Eye (tissue), 1 donor: ENCODE data around the gene GDPD3.
"Not testable (repeated sequence)": the region's sequence is repeated elsewhere in the genome, so short reads cannot be mapped to it uniquely, and the experiment has no call there.

Experiments used
- DNase-seq: peaks from one replicate; pipeline ENCODE4 v3.0.0-alpha.2; 2015

Gene GDPD3

DNA sequence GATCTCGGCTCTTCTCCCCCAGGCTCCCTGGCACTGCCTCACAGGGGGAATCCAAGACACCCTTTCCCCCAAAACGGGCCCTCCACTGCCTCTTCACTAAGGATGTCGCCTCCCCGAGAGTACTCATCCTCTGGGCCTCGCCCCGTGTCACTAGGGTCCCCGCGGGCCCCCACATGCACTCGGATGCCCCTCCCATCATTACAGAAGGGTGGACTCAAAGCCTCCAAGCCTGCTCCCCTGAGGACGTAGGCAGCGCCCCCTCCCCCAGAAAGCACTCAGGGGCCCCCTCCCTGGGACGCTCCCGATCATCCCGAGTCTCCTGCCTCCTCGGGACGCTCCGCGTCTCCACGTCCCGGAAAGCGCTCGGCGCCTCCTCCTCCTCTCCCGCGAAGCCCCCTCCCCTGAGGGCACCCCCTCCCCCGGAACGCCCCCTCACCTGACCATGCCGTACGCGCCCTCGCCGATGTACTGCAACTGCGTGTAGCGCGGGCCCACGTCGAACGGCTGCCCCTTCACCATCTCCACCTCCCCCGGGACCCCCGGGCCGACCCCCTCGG, 9.3 kb upstream of the GDPD3 start:
- no peak for DNase-seq

DNA sequence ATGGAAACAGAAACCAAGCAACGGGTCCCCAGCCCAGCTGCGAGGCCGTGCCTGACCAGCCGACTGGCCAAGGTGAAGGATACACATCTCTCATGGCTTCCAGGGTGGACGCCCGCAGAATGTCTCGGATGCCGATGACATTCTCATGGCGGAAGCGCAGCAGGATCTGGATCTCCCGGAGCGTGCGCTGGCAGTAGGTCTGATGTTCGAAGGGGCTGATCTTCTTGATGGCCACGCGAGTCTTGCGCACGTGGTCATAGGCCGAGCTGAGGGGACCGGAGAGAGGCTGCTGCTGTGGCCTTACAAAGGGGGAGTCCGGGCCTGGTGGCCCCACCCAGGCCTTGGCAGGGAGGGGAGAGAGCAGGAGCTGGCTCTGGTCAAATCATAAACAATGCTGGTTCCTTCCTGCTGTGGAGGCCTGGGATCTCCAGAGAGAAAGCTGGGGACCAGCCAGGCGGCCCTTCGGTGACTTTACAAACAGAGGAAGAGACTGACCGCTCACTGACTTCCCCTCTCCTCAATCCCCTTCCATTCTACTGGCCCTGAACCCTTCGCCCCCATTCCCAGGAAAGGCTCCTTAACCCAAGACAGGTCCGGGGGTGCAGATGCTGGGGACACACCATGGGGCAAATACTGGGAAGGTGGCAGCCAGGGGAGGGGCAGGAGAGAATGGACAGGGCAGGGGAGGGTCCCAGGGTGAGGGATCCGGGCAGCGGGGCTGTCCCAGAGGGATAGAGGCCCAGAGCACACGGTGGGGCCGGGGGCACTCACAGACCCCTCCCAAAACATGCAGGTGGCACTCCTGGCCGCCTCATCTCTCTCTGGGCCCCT, 8.6 kb upstream of the GDPD3 start:
- DNase-seq: no peak

DNA sequence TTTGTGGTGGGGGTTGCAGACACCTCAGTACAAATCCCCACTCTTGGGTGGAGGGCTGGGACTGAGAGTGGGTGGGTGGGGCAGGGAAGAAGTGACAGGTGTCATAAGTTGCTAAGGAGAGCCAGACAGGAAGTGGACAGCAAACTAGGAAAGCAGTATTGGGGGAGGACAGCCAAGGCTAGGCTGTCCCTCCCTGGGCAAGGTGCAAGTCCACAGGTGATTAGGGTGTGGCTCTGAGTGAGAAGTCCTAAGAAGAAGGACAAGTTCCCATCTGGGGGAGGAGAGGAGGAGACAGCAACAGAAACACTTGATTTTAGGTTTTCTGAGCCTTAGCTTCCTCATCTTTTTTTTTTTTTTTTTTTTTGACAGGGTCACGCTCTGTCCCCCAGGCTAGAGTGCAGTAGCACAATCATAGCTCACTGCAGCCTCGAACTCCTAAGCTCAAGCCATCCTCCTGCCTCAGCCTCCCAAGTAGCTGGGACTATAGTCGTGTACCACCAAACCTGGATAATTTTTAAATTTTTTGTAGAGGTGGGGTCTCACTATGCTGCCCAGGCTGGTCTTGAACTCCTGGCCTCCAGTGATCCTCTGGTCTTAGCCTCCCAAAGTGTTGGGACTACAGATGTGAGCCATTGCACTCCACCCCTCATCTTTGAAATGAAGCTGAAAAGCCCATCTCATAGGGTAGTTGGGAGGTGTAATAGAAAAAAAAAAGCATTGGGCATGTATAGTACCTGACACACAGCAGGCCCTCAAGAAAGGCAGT, 7.2 kb upstream of the GDPD3 start:
- no peak for DNase-seq

DNA sequence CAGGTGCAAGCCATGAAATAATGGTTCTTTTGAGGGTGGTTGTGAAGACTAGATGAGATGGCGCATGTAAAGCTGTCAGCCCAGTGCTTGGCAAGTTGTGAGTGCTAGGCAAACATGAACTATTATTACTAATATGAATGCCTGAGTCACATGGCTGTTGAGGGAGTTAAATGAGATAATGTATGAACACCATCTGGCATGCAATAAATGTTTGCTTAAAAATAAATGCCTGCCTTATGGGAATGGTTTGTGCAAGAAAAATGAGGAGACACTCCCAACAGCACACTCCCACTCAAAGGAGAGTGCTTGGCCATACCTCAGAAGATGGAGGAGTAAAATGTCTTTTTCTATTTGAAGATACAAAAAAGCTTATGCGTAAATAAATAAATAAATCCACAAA, 6.1 kb upstream of the GDPD3 start:
- DNase-seq: no peak

DNA sequence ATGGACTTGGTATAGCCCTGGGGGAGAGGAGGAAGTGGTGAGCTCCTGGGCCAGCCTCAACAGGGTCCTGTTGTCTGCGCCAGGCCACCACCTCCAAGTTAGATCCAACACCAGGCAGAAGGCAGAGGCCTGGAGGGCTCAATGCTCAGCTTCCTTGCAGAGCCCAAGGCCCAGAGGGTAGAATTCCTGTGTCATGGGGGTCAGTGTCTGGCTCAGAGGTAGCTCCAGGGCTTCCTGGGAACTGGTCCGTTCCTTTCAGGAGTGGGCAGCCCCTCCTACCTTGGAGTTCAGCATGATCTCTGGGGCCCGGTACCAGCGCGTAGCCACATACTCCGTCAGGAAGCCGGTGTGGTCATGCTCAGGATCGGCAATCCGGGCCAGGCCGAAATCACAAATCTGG, 4.4 kb upstream of the GDPD3 start:
- no peak for DNase-seq

DNA sequence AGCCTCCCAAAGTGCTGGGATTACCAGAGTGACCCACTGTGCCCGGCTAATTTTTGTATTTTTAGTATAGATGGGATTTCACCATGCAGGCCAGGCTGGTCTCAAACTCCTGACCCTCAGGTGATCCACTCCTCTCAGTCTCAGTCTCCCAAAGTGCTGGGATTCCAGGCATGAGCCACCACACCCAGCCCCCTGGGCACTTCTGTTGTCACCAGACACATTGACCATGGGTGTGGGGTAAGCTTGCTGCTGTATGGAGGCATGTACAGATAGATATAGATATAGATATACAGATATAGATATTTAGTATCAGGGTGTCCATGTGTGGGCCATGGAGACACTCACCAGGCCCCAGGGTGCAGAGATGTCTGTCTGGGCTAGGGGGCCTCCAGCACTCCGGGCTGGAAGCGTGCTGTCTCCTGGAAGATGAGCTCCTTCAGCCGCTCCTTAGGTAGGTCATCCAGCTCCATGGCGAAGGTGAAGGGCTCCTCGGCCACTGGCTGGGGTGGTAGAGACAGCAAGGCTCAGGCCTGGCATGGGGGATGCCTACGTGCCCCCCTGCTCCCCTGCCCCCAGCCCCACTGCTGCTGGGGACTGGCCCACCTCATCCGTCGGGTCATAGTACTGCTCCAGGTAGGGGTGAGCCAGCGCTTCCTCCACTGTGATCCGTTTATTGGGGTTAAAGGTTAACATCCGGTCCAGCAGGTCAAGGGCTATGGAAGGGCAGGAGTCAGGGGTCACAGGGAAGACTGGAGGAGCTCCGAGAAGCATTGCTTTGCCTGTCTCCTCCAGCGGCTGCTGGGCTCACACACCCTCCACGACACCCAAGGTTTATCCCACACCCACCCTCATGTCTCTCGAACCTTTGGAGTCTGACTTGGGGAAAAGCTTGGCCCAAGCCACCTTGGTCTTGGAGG, 3.2 kb upstream of the GDPD3 start:
- DNase-seq: no peak

DNA sequence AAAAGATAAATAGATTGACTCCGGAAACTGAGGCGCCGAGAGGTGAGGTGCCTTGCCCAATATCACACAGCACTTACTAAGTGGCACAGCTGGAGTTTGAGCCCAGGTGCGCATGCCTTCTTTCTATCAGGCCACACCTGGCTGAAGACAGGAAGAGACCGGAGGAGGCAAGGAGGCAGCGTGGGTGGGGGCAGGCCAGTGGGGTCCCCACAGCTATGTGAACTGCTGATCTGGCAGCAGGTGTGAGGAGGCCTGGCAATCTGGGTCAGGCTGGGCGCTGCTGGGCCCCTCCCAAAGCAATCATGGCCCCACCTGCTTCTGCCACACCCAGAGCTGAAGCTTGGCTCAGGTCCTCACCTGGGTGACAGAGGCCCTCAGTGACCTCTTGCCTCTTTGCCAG, 1.9 kb upstream of the GDPD3 start:
- DNase-seq: no peak

DNA sequence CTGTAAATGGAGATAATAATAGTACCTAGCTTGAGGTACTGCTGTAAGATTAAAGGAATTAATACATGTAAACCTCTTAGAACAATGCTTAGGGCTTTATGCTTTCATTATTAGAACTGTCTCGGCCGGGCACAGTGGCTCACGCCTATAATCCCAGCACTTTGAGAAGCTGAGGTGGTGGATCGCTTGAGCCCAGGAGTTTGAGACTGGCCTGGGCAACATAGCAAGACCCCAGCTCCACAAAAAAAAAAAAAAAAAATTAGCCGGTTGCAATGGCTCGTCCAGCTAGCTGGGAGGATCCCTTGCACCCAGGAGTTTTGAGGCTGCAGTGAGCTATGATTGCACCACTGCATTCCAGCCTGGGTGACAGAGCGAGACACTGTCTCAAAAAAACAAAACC, 1.5 kb upstream of the GDPD3 start:
- not testable (repeated sequence) for DNase-seq

DNA sequence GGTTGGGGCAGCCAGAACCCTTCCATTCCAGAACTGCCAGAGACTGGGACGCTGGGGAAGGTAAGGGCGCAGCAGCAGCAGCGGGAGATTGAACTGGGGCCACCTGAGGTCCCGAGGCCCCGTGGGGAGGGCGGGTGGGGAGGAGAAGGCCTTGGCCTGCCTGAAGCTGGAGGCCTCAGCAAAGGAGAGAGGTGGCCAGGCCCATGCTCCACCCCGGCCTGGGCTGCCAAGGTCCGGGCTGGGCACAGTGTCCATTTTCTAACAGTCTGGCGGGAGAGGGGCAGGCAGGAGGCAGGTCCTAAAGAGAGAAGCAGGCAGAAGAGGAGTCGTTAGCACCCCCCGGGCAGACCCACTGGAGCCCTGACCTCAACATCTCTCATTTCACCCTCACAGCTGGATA, 1.1 kb upstream of the GDPD3 start:
- no peak for DNase-seq

DNA sequence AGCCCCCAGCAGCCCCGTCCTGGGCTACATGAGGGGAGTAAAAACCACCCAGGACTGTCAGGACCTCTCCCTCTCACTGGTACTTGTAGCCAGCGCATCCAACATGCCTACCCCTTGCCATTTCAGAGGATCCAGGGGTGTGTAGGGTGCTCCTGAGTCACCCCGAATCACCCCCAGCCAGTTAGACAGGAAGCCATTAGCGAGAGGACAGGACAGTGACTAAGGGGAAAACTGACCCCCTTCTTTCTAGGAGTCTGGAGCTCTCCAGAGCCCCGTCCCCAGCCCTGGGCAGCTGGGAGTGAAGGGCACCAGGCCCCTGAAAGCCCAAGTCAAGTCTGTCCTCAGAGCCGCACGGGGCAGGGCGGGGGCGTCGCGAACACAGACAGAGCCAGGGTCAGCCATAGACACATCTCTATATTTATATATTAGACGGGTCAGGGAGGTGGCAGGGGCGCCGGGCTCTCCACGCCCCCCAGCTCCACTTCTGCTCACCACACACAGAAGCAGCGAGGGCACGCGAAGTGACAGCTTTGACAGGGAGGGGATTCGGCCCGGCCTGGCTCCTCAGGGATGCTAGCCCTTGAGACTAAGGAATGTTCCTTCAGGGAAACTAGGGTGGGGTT, 485 bp upstream of the GDPD3 start:
- no peak for DNase-seq

DNA sequence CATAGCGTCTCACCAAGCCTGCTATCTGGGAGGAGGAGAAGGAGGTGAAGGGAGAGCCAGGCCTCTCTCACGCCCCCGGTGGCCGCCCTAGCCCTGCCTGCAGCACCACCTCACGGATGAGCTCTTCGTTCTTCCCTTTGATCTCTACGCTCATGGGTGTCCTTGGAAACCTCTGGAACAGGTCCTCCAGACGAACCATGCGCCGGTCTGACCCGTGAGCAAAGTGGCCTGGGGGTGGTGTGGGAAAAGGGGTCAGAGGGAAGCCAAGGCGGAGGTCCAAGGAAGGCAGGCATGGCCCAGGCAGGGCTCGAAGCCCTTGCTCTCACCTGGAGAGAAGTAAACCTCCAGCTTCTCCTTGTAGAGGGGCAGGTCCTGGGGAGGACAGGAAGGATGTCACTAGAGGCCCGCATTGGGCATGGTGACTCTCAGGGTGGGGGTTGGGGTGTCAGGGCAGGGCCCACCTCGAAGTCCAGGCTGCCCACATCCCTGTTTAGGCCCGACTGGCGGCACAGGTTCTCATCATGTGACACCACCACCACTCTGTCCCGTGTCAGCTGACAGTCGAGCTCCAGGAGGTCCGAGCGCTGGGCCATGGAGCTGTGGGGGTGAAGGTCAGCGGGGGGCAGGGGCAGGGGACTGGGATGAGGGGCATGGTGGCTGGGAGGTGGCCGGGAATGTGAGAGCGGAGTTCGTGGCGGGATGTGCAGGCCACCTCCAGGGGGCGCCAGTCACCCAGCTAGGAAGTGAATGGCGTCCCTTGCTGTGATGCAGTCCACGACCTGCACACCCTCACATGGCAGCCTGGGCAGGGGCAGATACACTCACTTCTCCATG, 923 bp downstream of the GDPD3 start:
- no peak for DNase-seq

DNA sequence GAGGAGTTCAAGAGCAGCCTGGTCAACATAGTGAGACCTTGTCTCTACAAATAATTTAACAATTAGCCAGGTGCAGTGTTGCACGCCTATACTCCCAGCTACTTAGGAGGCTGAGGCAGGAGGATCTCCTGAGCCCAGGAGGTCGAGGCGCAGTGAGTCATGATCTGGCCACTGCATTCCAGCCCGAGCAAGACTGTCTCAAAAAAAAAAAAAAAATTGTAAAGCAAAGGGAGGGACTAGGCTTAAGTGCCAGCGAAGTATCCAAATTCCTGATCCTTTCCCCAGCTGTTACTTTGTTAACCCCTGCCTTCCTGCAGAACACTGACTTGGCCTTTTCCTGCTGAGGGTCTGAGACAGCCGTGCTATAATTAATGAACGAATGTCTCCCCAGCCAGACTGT, 2.7 kb downstream of the GDPD3 start:
- no peak for DNase-seq

DNA sequence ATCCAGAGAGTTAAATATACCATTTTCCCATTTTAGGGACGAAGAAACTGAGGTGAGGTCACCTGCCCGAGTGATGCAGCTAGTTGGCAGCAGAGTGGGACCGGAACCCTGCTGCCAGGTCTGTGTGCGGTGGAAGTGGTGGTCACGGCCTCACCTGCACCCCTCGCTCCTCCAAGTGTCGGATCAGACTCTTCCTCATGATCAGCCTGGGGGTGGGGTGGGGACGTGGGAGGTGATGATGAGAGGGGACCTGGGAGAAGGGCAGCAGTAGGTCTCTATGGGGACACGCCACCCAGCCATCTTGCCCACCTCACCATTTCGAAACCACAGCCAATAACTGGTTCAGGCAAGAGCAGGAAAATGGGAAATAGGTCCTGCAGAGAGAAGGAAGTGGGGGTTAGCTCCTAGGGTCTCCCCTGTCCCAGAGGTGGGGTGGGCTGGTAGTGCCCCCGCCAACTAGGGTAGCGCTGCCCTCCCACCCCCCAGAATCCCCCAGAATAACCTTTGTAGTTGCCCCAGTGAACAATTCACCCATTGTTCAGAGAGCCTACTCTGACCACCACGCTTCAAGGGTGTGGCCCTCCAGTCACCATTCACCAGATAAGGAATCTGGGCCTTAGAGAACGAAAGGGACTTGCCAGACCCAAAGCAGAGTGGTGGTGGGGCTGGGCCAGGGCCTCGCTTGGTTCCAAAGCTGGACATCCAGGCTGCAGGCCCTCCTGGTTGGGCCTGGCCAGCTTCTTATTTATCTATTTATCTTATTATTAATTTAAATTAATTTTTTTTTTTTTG, 5.1 kb downstream of the GDPD3 start:
- no peak for DNase-seq

DNA sequence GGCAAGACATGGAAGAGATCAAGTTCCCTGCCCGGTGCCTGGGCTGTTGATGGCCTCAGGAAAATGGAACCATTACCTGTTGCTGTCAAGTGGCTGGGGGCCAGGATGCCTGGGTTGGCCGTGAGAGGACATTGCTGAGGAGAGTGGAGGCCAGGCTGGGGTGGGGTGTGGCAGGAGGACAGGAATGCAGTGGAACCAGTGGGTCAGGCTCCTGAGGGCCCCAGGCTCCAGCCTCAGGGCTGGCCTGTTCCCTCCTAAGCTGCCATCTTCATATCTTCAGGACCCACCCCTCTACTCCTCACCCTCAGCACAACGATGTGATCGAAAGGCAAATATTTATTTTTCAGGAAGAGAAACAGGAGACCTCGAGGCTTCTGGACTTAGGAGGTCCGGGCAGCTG, 8.8 kb downstream of the GDPD3 start:
- DNase-seq: no peak

DNA sequence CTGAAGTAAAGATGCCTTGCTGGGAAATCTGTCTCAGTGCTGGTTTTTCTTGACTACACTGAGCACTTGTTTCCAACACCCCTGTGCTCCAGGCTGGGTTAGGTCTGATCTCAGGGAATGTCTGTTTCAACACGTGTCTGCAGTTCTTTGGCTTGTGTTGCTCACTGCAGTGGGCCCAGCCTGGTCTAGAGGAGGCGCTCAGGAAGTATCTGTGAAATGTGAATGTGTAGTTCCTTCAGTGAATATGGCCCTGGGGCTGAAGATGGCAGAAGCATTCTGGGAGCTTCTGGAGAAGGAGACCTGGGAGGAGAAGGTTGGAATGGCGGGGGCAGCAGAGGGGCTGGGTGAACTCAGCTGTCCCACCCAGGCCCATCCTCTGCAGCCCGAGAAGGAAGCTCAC, 9.2 kb downstream of the GDPD3 start:
- DNase-seq: no peak

DNA sequence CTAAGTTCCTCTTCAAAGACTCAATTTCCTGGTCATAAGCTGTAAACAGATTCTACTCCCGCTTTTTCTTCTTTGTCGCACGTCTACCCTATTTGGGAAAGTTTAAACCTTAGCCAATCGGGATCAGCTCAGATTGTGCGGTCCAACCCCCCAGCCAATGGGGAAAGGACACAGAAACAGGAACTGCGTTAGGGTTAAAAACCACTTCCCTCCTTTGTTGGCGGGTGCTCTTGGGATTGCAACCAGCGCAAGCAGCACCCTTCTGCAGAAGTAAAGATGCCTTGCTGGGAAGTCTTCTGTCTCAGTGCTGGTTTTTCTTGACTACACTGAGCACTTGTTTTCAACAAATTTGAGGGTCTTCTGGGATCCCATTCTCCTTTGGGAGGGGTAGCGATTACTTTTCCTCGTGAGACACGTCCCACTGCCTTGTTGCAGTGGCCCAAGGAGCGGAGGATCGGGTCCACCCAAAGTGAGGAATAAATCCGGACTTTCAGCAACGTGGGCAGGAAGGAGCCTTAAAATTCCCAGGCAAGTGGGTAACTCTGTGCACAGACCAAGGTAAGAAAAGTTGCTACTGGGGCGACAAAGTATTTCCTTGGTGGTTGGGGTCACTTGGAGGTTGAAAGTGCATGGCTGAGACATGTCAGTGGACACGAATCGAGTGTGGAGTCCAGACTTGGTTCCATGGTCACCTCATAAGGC, 16.3 kb downstream of the GDPD3 start:
- DNase-seq: no peak

DNA sequence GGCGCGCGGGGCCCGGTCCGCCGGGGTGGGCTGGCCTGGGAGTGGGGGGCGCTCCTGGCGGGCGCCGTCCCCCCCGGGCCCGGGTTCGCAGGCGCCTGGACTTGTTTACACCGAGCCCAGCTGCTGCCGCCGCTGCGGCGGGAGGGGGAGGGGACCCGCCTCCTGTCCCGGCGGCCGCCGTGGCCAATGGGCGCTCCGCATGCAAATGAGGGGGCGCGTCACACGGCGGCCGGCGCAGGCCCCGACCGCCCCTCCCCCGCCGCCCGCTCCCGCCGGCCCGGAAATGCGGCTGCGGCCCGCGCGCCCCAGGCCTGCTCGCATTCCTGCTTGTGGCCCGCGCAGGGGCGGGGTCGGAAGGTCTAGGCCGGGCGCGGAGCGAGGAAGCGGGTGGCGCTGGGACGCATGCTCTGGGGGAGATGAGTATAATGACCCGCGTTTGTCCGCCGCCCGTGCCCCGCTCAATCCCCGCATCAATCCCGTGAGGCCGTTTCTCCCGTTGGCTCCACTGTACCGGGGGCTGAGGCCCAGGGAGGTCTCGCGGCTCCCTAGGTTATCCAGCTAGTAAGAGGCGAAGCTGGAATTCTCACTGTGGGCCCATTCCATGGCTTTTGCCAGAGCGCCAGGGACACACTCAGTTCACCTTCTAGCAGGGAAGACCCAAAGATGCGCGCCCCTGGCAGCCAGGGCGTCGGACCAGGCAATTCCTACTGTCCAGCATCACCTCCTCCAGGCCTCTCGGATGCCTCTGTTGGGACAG, 17.1 kb downstream of the GDPD3 start, which contains the start of gene YPEL3:
Gene YPEL3 (minus strand): TSS at position 109 of the 757 bp plus-strand sequence. CDS start 731 bp downstream, outside the sequence.
- peak; percentile 94 for DNase-seq

DNA sequence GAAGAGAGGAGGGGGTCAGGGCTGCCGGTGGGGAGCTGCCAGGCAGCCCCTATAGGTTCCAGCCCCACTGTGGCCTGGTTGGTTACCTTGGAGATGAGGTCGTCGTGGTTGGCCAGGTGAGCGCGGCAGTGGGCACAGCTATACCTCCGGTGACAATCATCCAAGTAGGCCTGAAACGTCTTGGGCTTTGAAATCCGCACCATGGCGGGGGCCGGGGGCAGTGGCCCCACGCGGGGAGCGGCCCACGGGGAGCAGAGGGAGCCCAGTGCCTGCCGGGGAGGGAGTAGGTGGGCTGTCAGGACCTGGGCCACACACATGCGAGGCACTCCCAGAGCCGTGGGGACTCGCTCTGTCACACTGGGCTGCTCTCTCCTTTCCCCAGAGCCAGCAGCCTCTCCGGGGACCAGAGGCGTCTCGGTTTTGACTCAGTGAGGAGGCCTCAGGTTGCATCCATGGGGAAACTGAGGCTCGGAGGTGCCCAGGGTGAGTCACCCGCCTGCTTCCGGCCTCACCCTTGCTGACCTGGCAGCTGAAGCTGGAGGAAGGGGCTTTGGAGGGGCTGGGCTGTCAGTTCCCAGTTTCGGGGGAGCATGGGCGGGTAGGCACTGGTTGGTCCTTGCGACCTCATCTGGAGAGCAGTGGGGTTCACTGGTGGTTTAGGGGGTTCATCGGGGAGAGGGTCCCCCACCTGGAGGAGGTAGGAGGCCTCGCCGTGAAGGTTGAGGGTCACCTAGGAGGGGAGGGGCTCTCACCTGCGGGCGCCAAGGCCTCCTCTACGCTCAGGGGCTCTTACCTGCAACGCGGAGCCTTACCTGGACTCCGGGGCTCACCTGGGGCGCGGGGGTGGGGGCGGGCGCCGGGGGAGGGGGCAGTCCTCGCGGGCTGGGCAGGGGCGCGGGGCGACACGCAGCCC, 17.9 kb downstream of the GDPD3 start:
- DNase-seq: peak; percentile 37
